HG02970 (cell line): Measurements from ENCODE around the gene DENND10.

Source experiments
- ATAC-seq: cut with Tn5 transposase; IDR thresholded peaks from one replicate; pipeline ENCODE4 v1.9.1; 2021; ENCODE audit warnings: mild to moderate bottlenecking, moderate library complexity, moderate number of reproducible peaks; ENCODE audit not compliant: unreplicated experiment, low FRiP score

The DENND10 gene, protein sequence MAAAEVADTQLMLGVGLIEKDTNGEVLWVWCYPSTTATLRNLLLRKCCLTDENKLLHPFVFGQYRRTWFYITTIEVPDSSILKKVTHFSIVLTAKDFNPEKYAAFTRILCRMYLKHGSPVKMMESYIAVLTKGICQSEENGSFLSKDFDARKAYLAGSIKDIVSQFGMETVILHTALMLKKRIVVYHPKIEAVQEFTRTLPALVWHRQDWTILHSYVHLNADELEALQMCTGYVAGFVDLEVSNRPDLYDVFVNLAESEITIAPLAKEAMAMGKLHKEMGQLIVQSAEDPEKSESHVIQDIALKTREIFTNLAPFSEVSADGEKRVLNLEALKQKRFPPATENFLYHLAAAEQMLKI

DNA sequence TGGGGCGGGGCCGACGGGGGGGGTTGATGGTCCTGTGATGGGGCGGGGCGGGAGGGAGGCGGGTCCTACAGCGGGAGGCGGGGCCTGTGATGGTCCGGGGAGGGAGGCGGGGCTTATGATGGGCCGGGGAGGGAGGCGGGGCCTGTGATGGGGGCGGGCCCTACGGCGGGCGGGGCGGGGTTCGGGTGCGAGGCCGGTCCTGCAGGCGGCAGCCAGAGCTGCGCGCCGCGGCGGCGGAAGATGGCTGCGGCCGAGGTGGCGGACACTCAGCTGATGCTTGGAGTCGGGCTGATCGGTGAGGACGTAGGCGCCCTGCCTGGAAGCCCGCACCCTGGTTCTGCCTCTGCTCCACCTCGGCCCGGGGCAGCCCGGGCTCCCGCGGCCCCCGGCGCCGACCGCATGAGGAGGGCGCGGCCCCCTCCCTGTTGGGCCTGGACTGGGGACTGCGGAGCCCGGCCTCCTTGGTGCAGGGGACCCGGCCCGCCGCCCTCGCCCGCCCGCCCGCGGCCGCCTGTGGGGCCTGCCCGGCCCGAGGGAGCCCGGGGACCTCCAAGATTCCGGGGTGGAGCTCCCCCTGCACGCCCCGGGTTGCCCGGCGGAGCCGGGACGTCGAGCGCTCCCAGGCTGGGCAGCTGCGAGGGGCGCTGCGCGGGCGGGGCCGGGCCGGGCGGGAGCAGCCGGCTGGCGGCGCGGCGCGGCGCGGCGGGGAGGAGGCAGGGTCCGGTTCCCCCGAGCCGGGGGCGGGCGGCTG is at the start of gene DENND10:
Gene DENND10, plus strand, starts transcription at position 211 of the 751 bp plus-strand sequence. Its CDS starts 30 bp downstream, at position 241.
- ATAC-seq, result peak; percentile 61

DNA sequence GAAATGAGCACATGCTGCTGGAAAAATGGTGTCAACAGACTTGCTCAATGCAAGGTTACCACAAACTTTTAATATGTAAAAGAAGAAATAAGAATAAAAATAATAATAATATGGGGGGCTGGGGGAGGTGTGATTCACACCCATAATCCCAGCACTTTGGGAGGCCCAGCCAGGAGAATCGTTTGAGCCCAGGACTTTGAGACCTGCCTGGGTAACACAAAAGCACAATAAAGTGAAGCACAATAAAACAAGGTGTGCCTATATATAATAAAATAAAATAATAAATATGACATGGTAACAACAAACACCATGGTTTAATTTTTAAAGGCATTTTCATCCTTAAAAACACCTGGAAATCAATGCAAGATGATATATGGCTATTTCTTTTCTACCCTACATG is 48.4 kb upstream of the DENND10 start:
- no peak for ATAC-seq

DNA sequence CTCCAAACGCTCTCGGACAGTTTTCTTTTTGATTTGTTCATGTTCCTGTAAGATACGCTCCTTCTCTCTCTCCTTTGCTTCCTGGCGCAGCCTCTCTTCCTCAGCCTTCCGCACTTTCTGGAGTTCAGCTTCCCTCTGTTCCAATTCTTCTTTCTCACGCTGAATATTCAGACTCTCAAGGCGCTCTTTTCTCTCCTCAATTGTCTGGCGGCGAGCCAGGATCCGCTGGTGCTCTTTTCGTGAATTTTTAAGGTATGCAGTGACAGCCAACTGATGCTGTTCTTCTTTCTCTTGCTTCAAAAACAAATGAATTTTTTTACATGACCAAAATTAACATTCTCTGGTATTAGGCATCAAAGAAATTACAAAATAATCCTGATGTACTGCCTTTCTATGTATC is 45.9 kb upstream of the DENND10 start:
- no peak for ATAC-seq

DNA sequence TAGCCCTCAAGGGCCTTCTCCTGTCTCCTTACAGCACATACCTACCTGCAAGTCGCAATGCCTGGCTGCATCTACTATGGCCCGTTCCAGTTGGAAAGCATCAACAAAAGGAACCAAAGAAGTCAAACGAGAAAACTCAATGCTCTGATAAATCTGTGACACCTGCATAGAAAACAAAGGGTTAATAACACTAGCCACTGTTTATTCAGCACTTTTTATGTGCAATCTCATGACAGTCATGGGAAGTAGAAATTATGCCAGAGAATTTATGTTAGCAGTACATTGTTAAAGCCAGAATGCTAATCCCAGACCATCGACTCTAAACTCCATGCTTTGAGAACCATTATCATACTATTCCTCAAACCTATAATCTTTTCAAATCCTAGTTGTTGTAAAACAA is 44.4 kb upstream of the DENND10 start:
- no peak for ATAC-seq

DNA sequence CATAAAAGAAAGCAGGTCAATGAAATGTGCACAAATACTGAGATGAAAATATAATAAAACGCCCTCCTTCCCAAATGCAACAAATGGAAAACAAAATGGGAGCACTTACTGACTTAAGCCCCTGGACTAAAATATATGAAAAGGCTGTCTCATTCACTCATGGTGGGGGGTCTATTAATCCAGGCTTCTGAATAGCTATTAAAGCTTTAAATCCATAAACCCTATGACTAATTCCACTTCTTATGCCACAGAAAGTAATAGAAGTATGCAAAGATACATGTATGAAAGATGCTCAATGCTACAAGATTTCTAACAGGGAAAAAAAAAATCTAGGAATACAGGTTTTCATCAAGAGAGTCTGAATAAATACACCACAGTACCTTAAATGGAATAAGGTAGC is 43.8 kb upstream of the DENND10 start:
- ATAC-seq, result no peak

DNA sequence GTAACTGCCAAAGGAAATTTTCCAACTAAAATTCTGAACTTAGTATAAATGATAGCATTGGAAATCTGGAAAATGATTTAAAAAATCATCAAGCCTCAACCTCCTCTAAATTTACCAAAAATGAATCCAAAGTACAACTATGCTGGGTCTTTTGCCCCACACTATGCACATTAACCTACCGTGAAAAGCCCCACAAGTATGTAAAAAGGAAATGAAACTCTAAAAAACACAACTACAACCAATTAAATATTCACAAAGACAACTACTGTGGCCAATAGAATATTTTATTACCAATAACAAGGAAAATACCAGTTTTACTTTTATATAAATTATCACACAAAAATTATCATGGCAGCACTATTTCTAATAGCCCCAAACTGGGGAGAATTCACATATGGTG is 42.6 kb upstream of the DENND10 start:
- ATAC-seq, result no peak

DNA sequence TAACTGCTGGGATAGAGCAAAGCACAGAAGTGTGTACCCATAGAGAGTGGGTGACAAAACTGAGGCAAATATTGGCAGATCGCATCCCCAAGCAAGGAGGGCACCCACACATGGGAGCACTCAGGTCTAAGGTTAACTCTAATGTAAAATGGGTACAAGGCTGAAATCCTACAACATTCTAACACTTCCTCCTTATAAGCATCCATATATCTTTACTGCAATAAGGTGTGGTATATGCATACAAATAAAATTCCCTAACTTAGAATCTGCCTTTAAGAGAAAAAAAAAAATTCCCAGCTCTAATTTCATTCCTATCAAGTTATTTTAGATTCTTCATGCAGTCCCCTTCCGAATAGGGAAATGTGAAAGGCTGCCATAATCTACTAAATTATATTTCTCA is 42.0 kb upstream of the DENND10 start:
- no peak for ATAC-seq

DNA sequence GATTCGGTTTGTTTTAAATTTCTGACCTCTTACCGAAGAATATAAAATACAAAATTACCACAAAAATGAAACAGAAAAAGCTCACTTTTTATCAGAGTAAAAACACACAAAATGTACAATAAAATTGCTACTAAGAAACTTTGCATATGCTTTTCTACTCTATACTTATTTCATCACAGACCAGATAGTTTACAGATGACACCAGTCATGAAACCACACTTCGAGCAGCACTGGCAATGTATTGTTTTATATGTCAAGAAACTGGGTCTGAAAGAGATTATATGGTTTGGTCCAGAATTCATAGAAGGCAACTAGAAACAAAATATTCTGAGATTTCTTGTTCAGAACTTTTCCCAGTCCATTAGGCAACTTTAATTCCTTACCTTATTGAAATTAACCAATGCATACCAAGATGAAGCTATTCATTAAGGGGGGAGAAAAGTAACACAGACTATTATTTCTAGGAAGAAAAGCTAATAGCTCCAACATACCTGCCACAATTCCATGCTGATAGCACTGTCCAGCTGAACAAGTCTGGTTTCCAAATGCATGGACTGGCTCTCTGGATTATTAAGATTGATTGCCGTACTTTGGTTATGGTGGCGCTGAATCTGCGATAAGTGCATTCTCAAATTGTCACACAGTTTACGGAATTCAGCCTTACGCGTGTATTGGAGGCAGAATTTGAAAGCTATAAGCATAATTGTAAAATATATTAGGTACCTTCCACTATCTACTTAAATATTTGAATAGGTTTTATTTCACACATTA is 33.3 kb upstream of the DENND10 start:
- ATAC-seq, result no peak

DNA sequence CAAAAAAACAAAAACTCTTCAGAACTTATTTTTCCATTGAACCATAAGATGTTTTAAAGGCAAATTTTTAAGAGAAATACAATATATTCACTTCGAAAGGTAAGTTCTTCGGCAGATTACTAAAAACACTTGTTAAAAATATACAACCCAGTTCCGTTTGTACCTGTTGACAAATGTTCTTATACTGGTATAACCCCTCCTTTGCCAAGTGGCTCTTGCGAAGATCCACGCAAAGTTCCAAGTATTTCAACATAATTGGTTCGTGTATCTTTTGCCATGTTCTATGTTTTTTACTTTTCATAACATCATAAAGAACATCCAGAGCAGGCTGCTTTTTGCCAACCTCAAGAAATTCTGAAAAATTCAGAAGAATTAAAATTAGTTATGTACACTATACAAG is 30.3 kb upstream of the DENND10 start:
- ATAC-seq, result no peak

DNA sequence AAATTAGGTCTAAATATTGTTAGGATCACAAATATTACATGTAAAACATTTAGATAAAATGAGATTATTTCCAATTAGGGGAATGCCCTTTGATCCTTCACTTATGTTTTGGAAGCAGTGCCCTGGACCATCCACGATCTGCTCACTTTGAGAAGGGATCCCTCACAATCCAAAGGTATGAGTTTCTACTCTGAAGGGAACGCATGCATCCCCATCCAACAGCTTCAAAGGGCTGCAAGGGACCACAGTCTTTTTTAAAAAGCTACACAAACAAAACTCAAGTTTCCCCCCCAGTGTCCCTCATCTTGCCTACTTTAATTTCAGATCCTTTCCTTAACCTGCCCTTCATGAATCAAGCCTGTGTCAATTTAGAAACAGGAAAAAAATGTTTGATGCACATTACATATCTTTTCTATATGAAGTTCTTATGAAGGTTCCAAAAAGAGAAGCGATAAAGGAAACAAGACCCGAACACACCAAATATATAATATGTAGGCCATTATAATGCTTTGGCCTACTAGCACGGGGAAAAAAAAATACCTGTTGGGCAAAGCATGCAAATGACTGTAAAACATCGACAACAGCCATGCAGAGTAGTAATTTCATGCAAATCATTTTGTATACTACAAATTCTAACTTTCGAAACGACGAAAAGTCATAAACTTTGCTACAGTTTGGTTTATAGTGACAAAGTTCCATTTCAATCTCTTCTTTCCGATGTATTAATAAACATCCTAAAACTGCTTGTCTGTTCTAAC is 25.3 kb upstream of the DENND10 start:
- ATAC-seq, result no peak

DNA sequence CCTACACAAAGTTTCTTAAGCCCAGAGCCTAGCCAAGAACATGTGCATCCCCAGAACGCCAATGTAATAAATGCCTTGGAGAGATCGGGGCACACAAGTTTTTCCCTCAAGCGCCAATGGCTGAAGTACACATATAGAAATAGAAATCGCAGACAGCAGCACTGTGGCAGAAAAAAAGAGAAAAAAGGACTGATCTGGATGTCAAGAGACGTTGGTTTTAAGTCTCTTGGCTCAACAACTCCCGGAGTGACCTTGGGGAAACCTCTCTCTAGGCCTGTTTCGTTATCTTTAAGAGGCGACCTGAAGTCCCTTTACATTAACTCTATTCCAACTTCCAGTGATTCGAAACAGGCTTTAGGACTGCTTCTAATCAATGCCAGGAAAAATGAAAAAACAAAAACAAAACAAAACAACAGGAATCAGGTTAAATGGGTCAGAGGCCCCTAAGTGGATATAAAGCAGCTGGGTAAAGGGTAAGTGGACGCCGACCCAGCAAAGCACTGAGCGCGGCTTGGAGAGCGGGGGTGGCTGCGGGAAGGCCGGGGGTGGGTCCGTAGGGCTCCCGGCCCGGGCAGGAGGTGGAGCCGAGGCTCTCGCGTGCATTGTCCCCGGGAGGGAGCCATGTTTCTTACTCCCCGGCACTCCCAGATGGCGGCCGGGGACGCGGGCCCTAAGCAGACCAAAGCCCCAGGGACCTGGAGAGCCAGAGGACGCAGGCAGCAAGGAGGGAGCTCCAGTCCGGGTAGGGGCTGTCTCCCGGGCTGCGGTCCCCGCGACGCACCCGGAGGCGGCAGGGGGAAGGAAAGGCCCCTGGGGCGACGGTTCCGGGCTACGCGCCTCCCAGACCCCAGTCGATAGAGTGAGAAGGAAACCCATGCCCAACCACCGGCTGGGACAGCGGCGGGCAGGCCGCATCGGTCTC is 24.1 kb upstream of the DENND10 start:
- peak; percentile 48 for ATAC-seq

DNA sequence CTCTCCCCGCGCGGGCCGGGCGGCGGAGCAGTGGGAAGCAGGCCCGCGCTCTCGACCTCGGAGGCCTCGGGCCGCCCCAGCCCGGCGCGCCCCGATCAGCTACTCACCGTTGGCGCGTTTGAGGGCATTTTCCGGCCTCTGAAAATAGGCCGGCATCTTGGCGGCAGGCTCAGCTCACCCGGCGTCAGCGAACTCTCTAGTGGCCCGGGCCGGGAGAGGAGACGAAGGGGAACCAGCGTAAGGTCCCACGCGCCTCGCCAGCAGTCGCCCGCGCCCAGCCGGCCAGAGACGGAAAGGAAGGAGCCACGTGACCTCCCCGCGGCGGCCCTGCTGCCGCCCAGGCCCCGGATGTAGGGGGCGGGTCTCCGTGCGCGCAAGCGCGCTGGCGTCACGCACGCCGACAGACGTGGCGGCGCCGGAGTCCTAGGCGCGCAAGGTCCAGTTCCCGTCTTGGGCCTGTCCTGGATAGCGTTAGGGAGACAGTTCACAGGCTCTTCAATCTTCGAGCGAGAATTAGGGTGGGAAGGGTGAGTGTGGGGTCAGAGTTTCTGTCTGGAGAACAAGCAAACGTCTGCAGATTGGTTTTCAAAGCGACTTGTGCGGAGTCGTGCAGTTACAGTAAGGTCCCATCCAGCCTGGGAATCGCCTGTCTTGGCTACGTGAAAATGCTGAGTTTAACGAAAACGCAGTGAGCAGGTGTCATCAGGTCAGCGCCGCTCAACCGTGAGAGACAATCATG is 23.2 kb upstream of the DENND10 start, which contains the start of gene EIF3A:
Gene EIF3A, minus strand, starts transcription at position 297 of the 739 bp plus-strand sequence. Its CDS starts 141 bp downstream, at position 156.
- peak; percentile 87 for ATAC-seq

DNA sequence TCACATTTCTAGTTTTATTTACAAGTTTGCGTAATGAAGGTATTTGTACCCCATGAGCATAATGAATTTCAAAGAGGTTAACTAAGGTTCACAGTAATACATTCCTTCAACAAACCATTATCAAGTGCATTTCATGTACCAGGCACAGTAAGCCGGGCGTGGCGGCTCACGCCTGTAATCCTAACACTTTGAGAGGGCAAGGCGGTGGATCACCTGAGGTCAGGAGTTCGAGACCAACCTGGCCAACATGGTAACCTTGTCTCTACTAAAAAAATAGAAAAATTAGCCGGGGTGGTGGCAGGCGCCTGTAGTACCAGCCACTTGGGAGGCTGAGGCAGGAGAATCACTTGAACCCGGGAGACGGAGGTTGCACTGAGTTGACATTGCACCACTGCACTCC is 19.0 kb upstream of the DENND10 start:
- no peak for ATAC-seq

DNA sequence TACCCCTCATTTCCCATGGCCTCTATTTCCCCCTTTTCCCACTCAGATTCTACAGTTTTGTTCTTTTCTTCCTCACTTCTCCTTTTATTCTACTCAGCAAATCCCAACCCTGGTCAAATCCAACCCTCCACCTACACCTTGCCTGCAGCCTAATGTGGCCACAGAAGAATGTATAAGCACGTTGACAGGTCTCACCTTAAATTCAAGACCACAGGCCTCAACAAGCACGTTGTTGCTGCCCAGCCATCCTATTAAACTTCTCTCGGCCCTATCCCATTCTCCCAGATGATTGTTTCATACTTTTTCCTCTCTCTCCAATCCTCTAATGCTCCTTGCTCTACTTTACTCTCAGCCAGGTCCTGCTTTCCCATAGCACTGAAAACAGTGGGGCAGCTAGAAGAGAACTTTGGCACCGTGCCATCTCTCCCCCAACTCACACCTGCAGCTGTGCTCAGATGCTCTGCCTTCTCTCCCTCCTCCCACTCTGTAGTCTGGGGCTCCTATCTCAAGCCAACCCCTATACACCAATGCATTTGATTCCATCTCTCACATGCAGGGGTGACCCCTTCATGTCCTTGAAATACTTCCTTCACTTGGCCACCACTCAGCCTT is 16.5 kb upstream of the DENND10 start:
- ATAC-seq, result no peak

DNA sequence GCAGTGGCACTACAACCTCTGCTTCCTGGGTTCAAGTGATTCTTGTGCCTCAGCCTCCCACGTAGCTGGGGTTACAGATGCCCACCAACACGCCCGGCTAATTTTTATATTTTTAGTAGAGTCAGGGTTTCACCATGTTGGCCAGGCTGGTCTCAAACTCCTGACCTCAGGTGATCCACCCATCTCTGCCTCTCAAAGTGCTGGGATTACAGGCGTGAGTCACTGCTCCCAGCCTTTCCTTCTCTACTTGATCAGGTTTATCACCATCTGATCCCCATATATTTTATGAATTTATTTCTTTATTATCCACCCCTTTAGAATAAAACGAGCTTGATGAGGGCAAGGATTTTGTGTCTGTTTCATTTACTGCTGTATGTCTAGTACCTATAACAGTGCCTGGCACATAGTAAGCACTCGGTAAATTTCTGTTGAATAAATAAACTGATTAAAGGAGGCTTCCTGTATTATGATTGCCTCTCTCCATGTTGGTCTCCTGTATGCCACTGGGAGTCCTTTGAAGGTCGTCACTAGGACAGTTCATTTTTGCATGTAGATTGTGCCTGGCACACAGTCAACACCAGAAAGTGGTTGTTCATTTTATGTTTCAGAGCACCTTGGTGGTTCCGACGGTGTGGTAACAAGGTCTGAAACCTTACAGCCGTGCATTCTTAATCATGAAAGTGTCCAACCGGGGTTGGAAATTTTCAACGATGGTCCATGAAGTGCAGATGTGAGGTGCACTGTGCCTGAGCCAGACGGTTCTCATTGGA is 13.7 kb upstream of the DENND10 start:
- ATAC-seq, result no peak

DNA sequence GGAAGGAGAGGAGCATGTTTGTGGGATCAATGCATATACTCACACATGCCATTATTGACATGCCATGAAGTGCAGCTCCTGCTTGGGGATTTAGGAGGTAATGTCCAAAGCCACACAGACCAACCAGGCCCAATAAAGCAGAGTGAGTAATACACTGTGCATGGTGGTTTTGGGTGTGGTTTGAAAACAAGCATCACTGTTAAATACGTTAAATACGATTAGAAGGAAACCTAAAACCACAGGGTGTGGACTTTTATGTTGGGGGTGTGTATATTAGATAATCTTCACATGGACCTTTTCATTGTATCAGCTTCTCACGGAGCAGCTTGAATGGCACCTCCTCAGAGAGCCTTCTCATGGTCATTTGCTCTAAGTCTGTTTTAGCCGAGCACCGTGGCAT is 12.9 kb upstream of the DENND10 start:
- no peak for ATAC-seq

DNA sequence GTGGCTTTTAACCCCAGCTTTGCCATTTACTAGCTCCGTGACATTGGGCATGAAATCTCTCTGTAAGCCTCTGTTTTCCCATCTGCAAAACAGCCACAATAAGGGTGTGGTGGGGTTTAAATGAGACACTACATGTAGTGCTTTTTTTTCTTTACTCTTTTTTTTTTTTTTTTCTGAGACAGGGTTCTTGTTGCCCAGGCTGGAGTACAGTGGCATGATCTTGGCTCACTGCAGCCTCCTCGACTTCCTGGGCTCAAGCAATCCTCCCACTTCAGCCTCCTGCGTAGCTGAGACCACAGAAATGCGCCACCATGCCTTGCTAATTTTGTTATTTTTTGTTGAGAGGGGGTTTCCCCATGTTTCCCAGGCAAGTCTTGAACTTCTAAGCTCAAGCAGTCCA is 8.3 kb upstream of the DENND10 start:
- ATAC-seq, result no peak
